ENCODE results near the gene GULP1. TPM values are rescaled to one million over a fixed set of nuclear protein-coding genes. Genes with fewer than 3 reads are reported as not detected.

The GULP1 gene
- total and polyA plus RNA-seq, 10 of the 15 experiments (the other 5 are each of a cell fraction or from before 2014, with no cell fraction given) = 0.02 to 1.3 (median 0.15) TPM; not detected in 5

DNA sequence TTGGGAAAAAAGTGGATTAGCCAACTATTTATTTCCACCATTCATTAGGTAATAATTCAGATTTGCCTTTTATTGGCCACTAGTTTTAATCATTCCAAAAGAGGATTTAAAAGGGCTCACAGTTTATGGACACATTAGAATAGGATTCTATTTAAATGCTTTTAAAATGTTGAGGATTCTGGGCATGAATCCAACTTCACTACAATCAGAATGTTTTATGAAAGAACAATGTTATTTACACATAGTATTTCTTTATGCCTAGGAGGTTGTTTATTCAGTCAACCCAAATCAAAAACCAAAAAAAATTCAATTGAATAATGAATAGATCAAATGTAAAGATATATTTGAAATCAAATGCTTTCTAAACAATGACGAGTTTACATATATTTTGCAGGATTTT is 232.2 kb downstream of the GULP1 start (continued):
- TF ChIP-seq E2F8 (IDR thresholded peaks at IDR 0.05; ENCODE audit: low read depth, partially characterized antibody) (no peak), BCLAF1 (IDR thresholded peaks at IDR 0.05) (no peak), HDAC2 (IDR thresholded peaks at IDR 0.05) (no peak), CBX3 (IDR thresholded peaks at IDR 0.05; ENCODE audit: borderline replicate concordance, low read depth) (no peak), NRF1 (conservative IDR thresholded peaks at IDR 0.05; ENCODE audit: low read depth, low read length) (no peak)
- TF ChIP-seq, protein P1, sequence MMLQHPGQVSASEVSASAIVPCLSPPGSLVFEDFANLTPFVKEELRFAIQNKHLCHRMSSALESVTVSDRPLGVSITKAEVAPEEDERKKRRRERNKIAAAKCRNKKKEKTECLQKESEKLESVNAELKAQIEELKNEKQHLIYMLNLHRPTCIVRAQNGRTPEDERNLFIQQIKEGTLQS (IDR thresholded peaks at IDR 0.05; ENCODE audit: borderline replicate concordance, extremely low read depth, low read depth, low read length) = no peak
- TF ChIP-seq, protein P2, sequence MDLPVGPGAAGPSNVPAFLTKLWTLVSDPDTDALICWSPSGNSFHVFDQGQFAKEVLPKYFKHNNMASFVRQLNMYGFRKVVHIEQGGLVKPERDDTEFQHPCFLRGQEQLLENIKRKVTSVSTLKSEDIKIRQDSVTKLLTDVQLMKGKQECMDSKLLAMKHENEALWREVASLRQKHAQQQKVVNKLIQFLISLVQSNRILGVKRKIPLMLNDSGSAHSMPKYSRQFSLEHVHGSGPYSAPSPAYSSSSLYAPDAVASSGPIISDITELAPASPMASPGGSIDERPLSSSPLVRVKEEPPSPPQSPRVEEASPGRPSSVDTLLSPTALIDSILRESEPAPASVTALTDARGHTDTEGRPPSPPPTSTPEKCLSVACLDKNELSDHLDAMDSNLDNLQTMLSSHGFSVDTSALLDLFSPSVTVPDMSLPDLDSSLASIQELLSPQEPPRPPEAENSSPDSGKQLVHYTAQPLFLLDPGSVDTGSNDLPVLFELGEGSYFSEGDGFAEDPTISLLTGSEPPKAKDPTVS (IDR thresholded peaks at IDR 0.05; ENCODE audit: low read depth, low read length) = no peak
